K562 (cell line): ENCODE data around the gene GNAZ. TPM values are rescaled to one million over a fixed set of nuclear protein-coding genes. Genes with fewer than 3 reads are reported as not detected.

ENCODE experiments used
- HDAC1 ChIP-seq, 2 experiments: fragments of 450-650 bp; IDR thresholded peaks; 2 replicates each; pipeline ENCODE4 v1.6.1; 2016 to 2017; ENCODE audit warnings: inconsistent platforms in 1 of 2, mild to moderate bottlenecking in 1 of 2, moderate library complexity in 1 of 2
- IFI16 ChIP-seq: fragments of 250-450 bp; sonication (Bioruptor Pico); IDR thresholded peaks from 2 replicates; pipeline ENCODE4 v2.1.2; 2022; ENCODE audit warnings: mild to moderate bottlenecking, inconsistent platforms
- KLF13 ChIP-seq: fragments of 450-650 bp; IDR thresholded peaks from 2 replicates; pipeline ENCODE4 v1.6.1; 2016; ENCODE audit warnings: missing genetic modification characterization, low read depth, mild to moderate bottlenecking, missing compliant biosample characterization, moderate library complexity, borderline replicate concordance
- NR2F6 ChIP-seq: fragments of 450-650 bp; formaldehyde crosslinking; IDR thresholded peaks from 2 replicates; pipeline ENCODE4 v1.4.0; 2020; ENCODE audit warnings: mild to moderate bottlenecking
- PPARD ChIP-seq: fragments of 250-450 bp; sonication (Bioruptor Pico); IDR thresholded peaks from 2 replicates; pipeline ENCODE4 v1.8.0; 2022; ENCODE audit warnings: inconsistent platforms, mild to moderate bottlenecking, moderate library complexity
- RHOXF2B ChIP-seq: fragments of 250-450 bp; sonication (Bioruptor Pico); conservative IDR thresholded peaks from 2 replicates; pipeline ENCODE4 v1.5.1; 2021
- RUNX1 ChIP-seq: sonication (generic); IDR thresholded peaks from 2 replicates; pipeline ENCODE4 v1.6.1; 2016; ENCODE audit warnings: antibody characterized with exemption, low read depth
- SMAD1 ChIP-seq: fragments of 150-350 bp; IDR thresholded peaks from 2 replicates; pipeline ENCODE4 v1.6.1; 2014; ENCODE audit warnings: low read length, low read depth; ENCODE audit not compliant: partially characterized antibody
- TCF7L2 ChIP-seq: fragments of 150-350 bp; IDR thresholded peaks from 2 replicates; pipeline ENCODE4 v1.6.1; 2016; ENCODE audit warnings: low read depth, mild to moderate bottlenecking, low read length, moderate library complexity
- ZBTB40 ChIP-seq, 2 experiments: fragments of 450-650 bp in 1 of 2; sonication (generic) in 1 of 2; formaldehyde crosslinking in 1 of 2; IDR thresholded peaks; 2 replicates each; pipeline versions ENCODE4 v1.7.1 to v1.9.0; 2016 to 2022; ENCODE audit warnings: inconsistent platforms in 1 of 2, mild to moderate bottlenecking in 1 of 2, missing genetic modification reagents in 1 of 2
- ZNF274 ChIP-seq: IDR thresholded peaks from 2 replicates; pipeline ENCODE4 v1.6.1; 2011; ENCODE audit warnings: low read depth, mild to moderate bottlenecking, low read length, moderate library complexity, borderline replicate concordance
- polyA plus RNA-seq, 8 experiments: library from polyadenylated mRNA; depleted of rRNA in 4 of 8; stranded (reverse) in 5 of 8; unstranded in 3 of 8; fragments of >200 nt; fragmentation: Nextera tagmentation in 2 of 8; fragmentation: Illumina TruSeq in 1 of 8; extraction: Ambion mirVana in 2 of 8; extraction: Trizol in 1 of 8; gene quantifications; 2 replicates each; pipeline versions ENCODE4 v1.2.1 to v1.2.3, GENCODE V29; 2011 to 2014; ENCODE audit warnings: inconsistent platforms in 1 of 8, missing spikeins in 1 of 8
- total RNA-seq, 7 experiments: library from RNA; depleted of rRNA in 6 of 7; stranded (reverse); fragments of >200 nt in 6 of 7; fragmentation: Illumina TruSeq in 2 of 7; extraction: Trizol in 2 of 7; gene quantifications; 2 replicates each; pipeline versions ENCODE4 v1.2.1 to v1.2.3, GENCODE V29; 2011 to 2021; ENCODE audit warnings: low replicate concordance in 1 of 7
- TF ChIP-seq, protein P1 (sequence below): sonication (generic); formaldehyde crosslinking; IDR thresholded peaks from 2 replicates; pipeline ENCODE4 v1.8.1; 2023; ENCODE audit warnings: mild to moderate bottlenecking, missing genetic modification reagents

The GNAZ gene
- total and polyA plus RNA-seq, 9 of the 15 experiments (the other 6 are each of a cell fraction or from before 2014, with no cell fraction given): 0.04 to 0.22 (median 0.13) TPM; not detected in 3

GRCh38 chr22:23097412-23098229, 27.3 kb downstream of the GNAZ start (continued):
- TF ChIP-seq, protein P1, sequence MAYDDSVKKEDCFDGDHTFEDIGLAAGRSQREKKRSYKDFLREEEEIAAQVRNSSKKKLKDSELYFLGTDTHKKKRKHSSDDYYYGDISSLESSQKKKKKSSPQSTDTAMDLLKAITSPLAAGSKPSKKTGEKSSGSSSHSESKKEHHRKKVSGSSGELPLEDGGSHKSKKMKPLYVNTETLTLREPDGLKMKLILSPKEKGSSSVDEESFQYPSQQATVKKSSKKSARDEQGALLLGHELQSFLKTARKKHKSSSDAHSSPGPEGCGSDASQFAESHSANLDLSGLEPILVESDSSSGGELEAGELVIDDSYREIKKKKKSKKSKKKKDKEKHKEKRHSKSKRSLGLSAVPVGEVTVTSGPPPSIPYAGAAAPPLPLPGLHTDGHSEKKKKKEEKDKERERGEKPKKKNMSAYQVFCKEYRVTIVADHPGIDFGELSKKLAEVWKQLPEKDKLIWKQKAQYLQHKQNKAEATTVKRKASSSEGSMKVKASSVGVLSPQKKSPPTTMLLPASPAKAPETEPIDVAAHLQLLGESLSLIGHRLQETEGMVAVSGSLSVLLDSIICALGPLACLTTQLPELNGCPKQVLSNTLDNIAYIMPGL (CRISPR knock-in tag): peak; percentile 76; the same call in 1 of the 2 replicates
- TF ChIP-seq NR2F6 (CRISPR knock-in tag): no peak
- no peak for TF ChIP-seq ZBTB40 (IDR thresholded peaks at IDR 0.05)
- no peak for TF ChIP-seq ZBTB40 (CRISPR knock-in tag; IDR thresholded peaks at IDR 0.05)
- no peak for TF ChIP-seq RHOXF2B (CRISPR knock-in tag)
- 0 out of 4 replicates have a peak, but pooled peaks of 1 of the 2 experiments have one; percentile 38 for TF ChIP-seq HDAC1 (IDR thresholded peaks at IDR 0.05)
- TF ChIP-seq IFI16: no peak
- TF ChIP-seq ZNF274: no peak
- no peak for TF ChIP-seq TCF7L2
- no peak for TF ChIP-seq SMAD1
- TF ChIP-seq RUNX1: no peak
- TF ChIP-seq KLF13 (tag): peak; percentile 54; the same call in 1 of the 2 replicates
- TF ChIP-seq PPARD (CRISPR knock-in tag): no peak
